ENCODE data around the gene PRKAR1B. TPM values are rescaled to one million over a fixed set of nuclear protein-coding genes. Genes with fewer than 3 reads are reported as not detected.

The PRKAR1B gene
- total and polyA plus RNA-seq, 2 donors (not counting 1 experiment from before 2014, with no cell fraction given): 4.5 to 8.6 TPM

- H3K9me3 Mint-ChIP-seq (ENCODE audit: insufficient read depth): peaks cover 4% of the 10 kb centered on the region
- no peak overlapping the region for H3K4me2 ChIP-seq (replicated peaks; ENCODE audit: low read depth, low read length, poor library complexity, severe bottlenecking)
- WGBS (ENCODE audit: insufficient coverage): 30% methylated on average over 6 of the region's 8 CpGs
- H2AFZ ChIP-seq (ENCODE audit: insufficient read depth, low read depth, low read length, poor library complexity, severe bottlenecking): no peak overlapping the region
- H3K27ac ChIP-seq (ENCODE audit: low read length in 2 of 2): no peak overlapping the region
- intact Hi-C loops (cut with micrococcal nuclease): no loop called here
- no peaks in the 10 kb centered on the region for H3K36me3 ChIP-seq (replicated peaks in 1 of 2; ENCODE audit: control extremely low read depth in 1 of 2, control insufficient read depth in 1 of 2, extremely low read depth in 1 of 2, insufficient read depth in 2 of 2, low read length in 1 of 2)
- H3K79me2 ChIP-seq (ENCODE audit: control insufficient read depth, insufficient read depth, low read length): peaks cover 4% of the 10 kb centered on the region
- ATAC-seq (ENCODE audit: low read depth) (no peak), DNase-seq (no peak)
- no peak overlapping the region for H3K4me3 Mint-ChIP-seq
- peaks cover 21 to 36% of the 10 kb centered on the region in 2 donors for H3K4me1 ChIP-seq (ENCODE audit: control insufficient read depth in 2 of 2, insufficient read depth in 2 of 2, low read length in 2 of 2)
- H3K27ac Mint-ChIP-seq: no peak overlapping the region
- POLR2A ChIA-PET: no interaction called here
- TF ChIP-seq CTCF (IDR thresholded peaks at IDR 0.05): no peak
- TF ChIP-seq EZH2 (IDR thresholded peaks at IDR 0.05; ENCODE audit: borderline replicate concordance, insufficient read depth, low read depth, low read length, poor library complexity, severe bottlenecking): no peak
- no peak overlapping the region for H3K4me3 ChIP-seq (ENCODE audit: control extremely low read depth in 1 of 5, extremely low read depth in 1 of 5, insufficient read depth in 1 of 5, low read depth in 2 of 5, low read length in 4 of 5)
- peaks cover 36% of the 10 kb centered on the region for H3K4me1 Mint-ChIP-seq
- no peaks in the 10 kb centered on the region for H3K27me3 ChIP-seq (replicated peaks in 1 of 4; ENCODE audit: control extremely low read depth in 1 of 4, control insufficient read depth in 3 of 4, insufficient read depth in 4 of 4, low read length in 3 of 4)
- no peaks in the 10 kb centered on the region for H4K20me1 ChIP-seq (ENCODE audit: control insufficient read depth, insufficient read depth, low read length, poor library complexity, severe bottlenecking)
- H3K9me3 ChIP-seq (ENCODE audit: control extremely low read depth in 1 of 3, control insufficient read depth in 2 of 3, insufficient read depth in 1 of 3, low read length in 2 of 3): peaks cover 0 to 38% (median 11%) of the 10 kb centered on the region in 3 donors
- CTCF ChIA-PET: no interaction called here
- no peaks in the 10 kb centered on the region for H3K27me3 Mint-ChIP-seq
- H3K9ac ChIP-seq (ENCODE audit: low read length): no peak overlapping the region
Observed at GRCh38 chr7:608954-609353, 118.1 kb downstream of the PRKAR1B start.

GRCh38 chr7:608361-608760 is 118.7 kb downstream of the PRKAR1B start:
- intact Hi-C loops (cut with micrococcal nuclease): no loop called here
- DNase-seq (no peak), ATAC-seq (ENCODE audit: low read depth) (no peak)
- Histone ChIP-seq H3K27ac (ENCODE audit: low read length in 2 of 2) (no peak overlapping the region), H3K9me3 (ENCODE audit: control extremely low read depth in 1 of 3, control insufficient read depth in 2 of 3, insufficient read depth in 1 of 3, low read length in 2 of 3) (peaks cover 0 to 44% (median 12%) of the 10 kb centered on the region in 3 donors), H3K4me1 (ENCODE audit: control insufficient read depth in 2 of 2, insufficient read depth in 2 of 2, low read length in 2 of 2) (peaks cover 24 to 42% of the 10 kb centered on the region in 2 donors), H3K36me3 (replicated peaks in 1 of 2; ENCODE audit: control extremely low read depth in 1 of 2, control insufficient read depth in 1 of 2, extremely low read depth in 1 of 2, insufficient read depth in 2 of 2, low read length in 1 of 2) (peaks cover 0 to under 1% of the 10 kb centered on the region in 2 experiments), H3K4me2 (replicated peaks; ENCODE audit: low read depth, low read length, poor library complexity, severe bottlenecking) (no peak overlapping the region), H3K9ac (ENCODE audit: low read length) (no peak overlapping the region), H3K79me2 (ENCODE audit: control insufficient read depth, insufficient read depth, low read length) (peaks cover 4% of the 10 kb centered on the region), H2AFZ (ENCODE audit: insufficient read depth, low read depth, low read length, poor library complexity, severe bottlenecking) (no peak overlapping the region), H4K20me1 (ENCODE audit: control insufficient read depth, insufficient read depth, low read length, poor library complexity, severe bottlenecking) (no peaks in the 10 kb centered on the region), H3K27me3 (replicated peaks in 1 of 4; ENCODE audit: control extremely low read depth in 1 of 4, control insufficient read depth in 3 of 4, insufficient read depth in 4 of 4, low read length in 3 of 4) (no peaks in the 10 kb centered on the region), H3K4me3 (ENCODE audit: control extremely low read depth in 1 of 5, extremely low read depth in 1 of 5, insufficient read depth in 1 of 5, low read depth in 2 of 5, low read length in 4 of 5) (no peak overlapping the region)
- ChIA-PET CTCF (no interaction called here), POLR2A (no interaction called here)
- H3K27ac Mint-ChIP-seq: no peak overlapping the region
- no peaks in the 10 kb centered on the region for H3K27me3 Mint-ChIP-seq
- TF ChIP-seq EZH2 (IDR thresholded peaks at IDR 0.05; ENCODE audit: borderline replicate concordance, insufficient read depth, low read depth, low read length, poor library complexity, severe bottlenecking) (no peak), CTCF (IDR thresholded peaks at IDR 0.05) (no peak)
- H3K9me3 Mint-ChIP-seq (ENCODE audit: insufficient read depth): peaks cover 4% of the 10 kb centered on the region
- H3K4me3 Mint-ChIP-seq: no peak overlapping the region
- H3K4me1 Mint-ChIP-seq: peaks cover 41% of the 10 kb centered on the region
- WGBS (ENCODE audit: insufficient coverage): no CpG with 5 or more reads among the region's 2 CpGs

All from B cell (primary cell).